Stomach (tissue), 4 donors: ENCODE results near the gene NISCH.

Experiments used
- EP300 ChIP-seq: sonication (generic); formaldehyde crosslinking; IDR thresholded peaks from one replicate; pipeline ENCODE4 v1.6.1; 2017; ENCODE audit warnings: antibody characterized with exemption
- POLR2A ChIP-seq, 4 donors: fragments of 450-650 bp; IDR thresholded peaks; one replicate each; pipeline ENCODE4 v1.6.1; 2016; ENCODE audit warnings: antibody characterized with exemption in 4 of 4, control low read depth in 2 of 4, mild to moderate bottlenecking in 1 of 4, moderate library complexity in 1 of 4
- POLR2AphosphoS5 ChIP-seq, 3 donors: sonication (generic); formaldehyde crosslinking; IDR thresholded peaks; one replicate each; pipeline ENCODE4 v1.6.1; 2016; ENCODE audit warnings: antibody characterized with exemption in 3 of 3
- TF ChIP-seq, protein P1 (sequence below), 7 experiments: fragments of 450-650 bp in 4 of 7; fragments of 200-600 bp in 3 of 7; sonication (generic) in 3 of 7; IDR thresholded peaks; one replicate each; pipeline ENCODE4 v1.5.1; 2016 to 2019; ENCODE audit warnings: antibody characterized with exemption in 7 of 7, control low read depth in 2 of 7, mild to moderate bottlenecking in 1 of 7

- TF ChIP-seq EP300 (no peak), POLR2AphosphoS5 (IDR thresholded peaks at IDR 0.05) (no peak), POLR2A (IDR thresholded peaks at IDR 0.05) (no peak)
- TF ChIP-seq, protein P1, sequence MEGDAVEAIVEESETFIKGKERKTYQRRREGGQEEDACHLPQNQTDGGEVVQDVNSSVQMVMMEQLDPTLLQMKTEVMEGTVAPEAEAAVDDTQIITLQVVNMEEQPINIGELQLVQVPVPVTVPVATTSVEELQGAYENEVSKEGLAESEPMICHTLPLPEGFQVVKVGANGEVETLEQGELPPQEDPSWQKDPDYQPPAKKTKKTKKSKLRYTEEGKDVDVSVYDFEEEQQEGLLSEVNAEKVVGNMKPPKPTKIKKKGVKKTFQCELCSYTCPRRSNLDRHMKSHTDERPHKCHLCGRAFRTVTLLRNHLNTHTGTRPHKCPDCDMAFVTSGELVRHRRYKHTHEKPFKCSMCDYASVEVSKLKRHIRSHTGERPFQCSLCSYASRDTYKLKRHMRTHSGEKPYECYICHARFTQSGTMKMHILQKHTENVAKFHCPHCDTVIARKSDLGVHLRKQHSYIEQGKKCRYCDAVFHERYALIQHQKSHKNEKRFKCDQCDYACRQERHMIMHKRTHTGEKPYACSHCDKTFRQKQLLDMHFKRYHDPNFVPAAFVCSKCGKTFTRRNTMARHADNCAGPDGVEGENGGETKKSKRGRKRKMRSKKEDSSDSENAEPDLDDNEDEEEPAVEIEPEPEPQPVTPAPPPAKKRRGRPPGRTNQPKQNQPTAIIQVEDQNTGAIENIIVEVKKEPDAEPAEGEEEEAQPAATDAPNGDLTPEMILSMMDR (IDR thresholded peaks at IDR 0.05) = no peak
Observed at GRCh38 chr3:52535411-52536111, 80.2 kb downstream of the NISCH start.
